ENCODE measurements around the gene RNF150. TPM values are rescaled to one million over a fixed set of nuclear protein-coding genes. Genes with fewer than 3 reads are reported as not detected.

Gene RNF150
- total RNA-seq, 1 donor from 2014 or later = 3.3 TPM

- H3K27ac ChIP-seq = no peak overlapping the region
- H3K4me1 ChIP-seq = no peaks in the 10 kb centered on the region
- TF ChIP-seq CTCF (IDR thresholded peaks at IDR 0.05) = no peak
- H3K4me3 ChIP-seq = no peak overlapping the region
- DNase-seq (no peak), ATAC-seq (no peak)
- H3K9me3 ChIP-seq = no peaks in the 10 kb centered on the region
- intact Hi-C loops (cut with DNase I) = no loop called here
- H3K36me3 ChIP-seq = no peaks in the 10 kb centered on the region
- peaks cover 7% of the 10 kb centered on the region for H3K27me3 ChIP-seq (ENCODE audit: low read depth)
Measured at GRCh38 chr4:141140391-141141200, 7.3 kb upstream of the RNF150 start.

GRCh38 chr4:141133999-141134995 is 1.0 kb upstream of the RNF150 start:
- Histone ChIP-seq H3K9me3 (no peaks in the 10 kb centered on the region), H3K27me3 (ENCODE audit: low read depth) (peaks cover 46% of the 10 kb centered on the region), H3K4me1 (peaks cover 27% of the 10 kb centered on the region), H3K27ac (no peak overlapping the region), H3K4me3 (peak overlapping the region; percentile 77), H3K36me3 (no peaks in the 10 kb centered on the region)
- intact Hi-C loops (cut with DNase I) = loop anchor here (5.0 kb wide), 1 partner anchor 277 kb away; no protein-coding TSS in a partner anchor
- DNase-seq (no peak), ATAC-seq (no peak)
- no peak for TF ChIP-seq CTCF (IDR thresholded peaks at IDR 0.05)

DNA sequence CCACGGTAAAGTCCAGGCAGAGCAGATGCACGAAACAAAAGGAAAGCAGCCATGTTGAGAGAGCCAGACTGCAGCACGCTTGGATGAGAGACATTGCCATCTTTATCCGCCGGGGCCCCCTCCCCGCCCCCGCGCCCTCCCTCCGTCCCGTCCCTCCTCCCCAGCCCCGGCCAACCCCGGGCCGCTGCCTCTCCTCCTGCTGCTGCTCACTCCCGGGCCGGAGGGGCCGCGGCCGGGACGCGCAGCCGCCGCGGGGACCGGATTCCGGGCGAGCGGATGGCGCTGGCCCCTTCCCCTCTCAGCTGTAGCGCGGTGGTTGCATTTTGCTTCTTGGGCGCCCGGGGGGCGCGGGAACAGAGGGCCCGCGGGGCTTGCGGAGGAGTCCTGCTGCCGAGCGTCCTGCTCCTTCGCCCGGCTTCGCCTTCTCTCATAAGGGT is 542 bp downstream of the RNF150 start:
- ATAC-seq (peak; percentile 54 to 67), DNase-seq (no peak)
- Histone ChIP-seq H3K9me3 (no peaks in the 10 kb centered on the region), H3K4me3 (peak overlapping the region; percentile 77), H3K27ac (no peak overlapping the region), H3K4me1 (peaks cover 27% of the 10 kb centered on the region), H3K27me3 (ENCODE audit: low read depth) (peaks cover 46% of the 10 kb centered on the region), H3K36me3 (no peaks in the 10 kb centered on the region)
- no peak for TF ChIP-seq CTCF (IDR thresholded peaks at IDR 0.05)
- intact Hi-C loops (cut with DNase I) = loop anchor here (5.0 kb wide), 1 partner anchor 275 kb away; no protein-coding TSS in a partner anchor

- H3K27ac ChIP-seq = no peak overlapping the region
- H3K27me3 ChIP-seq (ENCODE audit: low read depth) = peaks cover 46% of the 10 kb centered on the region
- no peaks in the 10 kb centered on the region for H3K9me3 ChIP-seq
- H3K4me3 ChIP-seq = peak overlapping the region; percentile 77
- no peak for DNase-seq
- no peak for TF ChIP-seq CTCF (IDR thresholded peaks at IDR 0.05)
- intact Hi-C loops (cut with DNase I) = loop anchor here (5.0 kb wide), 1 partner anchor 275 kb away; no protein-coding TSS in a partner anchor
- ATAC-seq = peak; percentile 48 to 54
- peaks cover 27% of the 10 kb centered on the region for H3K4me1 ChIP-seq
- H3K36me3 ChIP-seq = no peaks in the 10 kb centered on the region
Measured at GRCh38 chr4:141132072-141132708, 1.1 kb downstream of the RNF150 start.

GRCh38 chr4:141131723-141132071 is 1.6 kb downstream of the RNF150 start:
- Histone ChIP-seq H3K27ac (no peak overlapping the region), H3K36me3 (no peaks in the 10 kb centered on the region), H3K4me3 (peak overlapping the region; percentile 77), H3K9me3 (no peaks in the 10 kb centered on the region), H3K4me1 (peaks cover 27% of the 10 kb centered on the region), H3K27me3 (ENCODE audit: low read depth) (peaks cover 43% of the 10 kb centered on the region)
- TF ChIP-seq CTCF (IDR thresholded peaks at IDR 0.05) = no peak
- DNase-seq (no peak), ATAC-seq (peak in 1 of 2 donors; percentile 6)
- intact Hi-C loops (cut with DNase I) = loop anchor here (5.0 kb wide), 1 partner anchor 274 kb away; no protein-coding TSS in a partner anchor

Data from lower lobe of right lung (tissue), 2 donors.